Neuron (in vitro differentiated cells): Measurements from ENCODE around the gene FLNB.
"Not testable (repeated sequence)": the region's sequence is repeated elsewhere in the genome, so short reads cannot be mapped to it uniquely, and the experiment has no call there.

Source experiments
- H2AFZ ChIP-seq: one replicate; pipeline ENCODE4 v1.6.1; 2013; ENCODE audit warnings: low read depth, mild to moderate bottlenecking, inconsistent platforms, low read length, moderate library complexity
- H3K27me3 ChIP-seq: one replicate; pipeline ENCODE4 v1.6.1; 2013; ENCODE audit warnings: low read length; ENCODE audit not compliant: insufficient read depth
- H3K36me3 ChIP-seq: one replicate; pipeline ENCODE4 v1.6.1; 2013; ENCODE audit warnings: low read length; ENCODE audit not compliant: insufficient read depth
- H3K4me1 ChIP-seq: one replicate; pipeline ENCODE4 v1.6.1; 2013; ENCODE audit warnings: low read length; ENCODE audit not compliant: insufficient read depth
- H3K4me3 ChIP-seq: 2 replicates; pipeline ENCODE4 v1.5.1; 2013; ENCODE audit warnings: mild to moderate bottlenecking, low read length, moderate library complexity
- H3K9me3 ChIP-seq: one replicate; pipeline ENCODE4 v1.6.1; 2013; ENCODE audit warnings: low read length

The FLNB gene

DNA sequence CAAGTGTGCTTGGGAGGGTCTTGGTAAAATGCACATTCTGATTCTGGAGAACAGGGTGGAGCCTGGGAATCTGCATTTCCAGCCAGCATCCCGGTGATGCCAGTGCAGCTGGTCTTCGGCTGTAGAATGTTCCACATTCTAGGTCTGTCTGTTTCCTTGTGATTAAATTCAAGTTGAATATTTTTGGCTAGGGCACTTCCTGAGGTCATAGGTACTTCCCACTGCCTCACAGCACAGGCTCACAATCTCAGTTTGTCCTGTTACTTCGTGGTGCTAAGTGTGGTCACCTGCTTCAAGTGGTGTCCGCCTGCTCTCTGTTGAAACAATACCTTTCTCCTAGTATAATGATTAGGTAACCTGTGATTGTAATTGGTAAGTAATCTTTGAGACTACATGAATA lies 40.1 kb downstream of the FLNB start:
- H3K27me3 ChIP-seq = no peaks in the 10 kb centered on the region
- H3K36me3 ChIP-seq = no peaks in the 10 kb centered on the region
- peaks cover 15% of the 10 kb centered on the region for H3K4me1 ChIP-seq
- H3K9me3 ChIP-seq = peaks cover 2% of the 10 kb centered on the region
- no peak overlapping the region for H3K4me3 ChIP-seq
- H2AFZ ChIP-seq = no peak overlapping the region

DNA sequence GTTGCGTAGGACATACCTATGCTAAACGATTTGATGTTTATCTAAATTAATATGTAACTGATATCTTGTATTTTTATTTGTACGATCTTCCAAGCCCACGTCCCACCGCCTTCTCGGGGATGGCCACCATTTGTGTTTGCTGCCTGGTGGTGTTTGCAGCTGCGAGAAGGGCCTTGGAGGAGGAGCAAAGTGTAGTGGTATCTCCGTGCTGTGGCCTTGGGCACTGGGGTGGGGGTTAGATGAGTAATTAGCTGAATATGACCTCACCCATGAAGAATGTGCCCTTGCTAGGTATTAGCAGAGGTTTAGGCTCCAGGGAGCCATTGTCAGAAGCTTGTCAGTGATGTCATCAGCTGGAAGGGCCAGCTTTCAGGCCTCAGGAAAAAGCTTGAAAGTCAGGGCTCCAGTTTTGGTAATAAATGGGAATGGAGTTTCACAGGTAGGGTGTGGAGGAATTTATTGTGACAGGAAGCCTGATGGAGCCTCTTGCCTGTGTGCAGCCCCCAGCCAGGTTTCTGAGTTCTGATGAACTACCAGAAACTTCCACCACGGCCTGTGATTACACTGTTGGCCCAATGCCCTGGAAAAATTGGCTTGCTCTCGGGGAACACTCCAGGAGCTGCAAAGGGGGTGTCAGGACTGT lies 41.0 kb downstream of the FLNB start:
- Histone ChIP-seq H3K4me1 (peaks cover 15% of the 10 kb centered on the region), H3K36me3 (no peaks in the 10 kb centered on the region), H3K27me3 (no peaks in the 10 kb centered on the region), H2AFZ (no peak overlapping the region), H3K4me3 (no peak overlapping the region), H3K9me3 (peaks cover 2% of the 10 kb centered on the region)

DNA sequence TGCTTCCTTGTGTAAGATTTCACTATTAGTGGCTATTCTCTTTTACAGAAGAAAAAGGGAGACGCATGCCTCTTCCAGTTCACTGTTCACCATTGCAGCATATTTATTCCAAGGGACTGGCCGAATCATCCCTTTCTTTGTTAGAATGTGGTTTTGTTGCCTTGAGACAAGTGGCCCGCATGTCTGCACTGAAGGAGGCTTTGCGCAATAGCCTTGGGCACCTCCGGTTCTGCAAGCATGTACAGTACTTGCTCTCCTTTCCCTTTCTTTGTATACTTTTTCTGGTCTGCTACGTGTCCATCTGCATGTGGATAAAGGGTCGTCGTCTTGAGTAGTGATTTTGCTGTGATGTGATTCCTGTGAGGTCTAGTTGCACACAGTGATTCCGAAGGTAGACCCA lies 43.0 kb downstream of the FLNB start:
- peaks cover 15% of the 10 kb centered on the region for H3K4me1 ChIP-seq
- H3K27me3 ChIP-seq = no peaks in the 10 kb centered on the region
- no peak overlapping the region for H2AFZ ChIP-seq
- H3K36me3 ChIP-seq = no peaks in the 10 kb centered on the region
- peaks cover 2% of the 10 kb centered on the region for H3K9me3 ChIP-seq
- no peak overlapping the region for H3K4me3 ChIP-seq

- H3K27me3 ChIP-seq, H3K36me3 ChIP-seq, H2AFZ ChIP-seq, H3K9me3 ChIP-seq, H3K4me3 ChIP-seq: not testable (repeated sequence)
- H3K4me1 ChIP-seq = peaks cover 15% of the 10 kb centered on the region
These were observed 43.5 kb downstream of the FLNB start for GRCh38 chr3:58051658-58052261.

DNA sequence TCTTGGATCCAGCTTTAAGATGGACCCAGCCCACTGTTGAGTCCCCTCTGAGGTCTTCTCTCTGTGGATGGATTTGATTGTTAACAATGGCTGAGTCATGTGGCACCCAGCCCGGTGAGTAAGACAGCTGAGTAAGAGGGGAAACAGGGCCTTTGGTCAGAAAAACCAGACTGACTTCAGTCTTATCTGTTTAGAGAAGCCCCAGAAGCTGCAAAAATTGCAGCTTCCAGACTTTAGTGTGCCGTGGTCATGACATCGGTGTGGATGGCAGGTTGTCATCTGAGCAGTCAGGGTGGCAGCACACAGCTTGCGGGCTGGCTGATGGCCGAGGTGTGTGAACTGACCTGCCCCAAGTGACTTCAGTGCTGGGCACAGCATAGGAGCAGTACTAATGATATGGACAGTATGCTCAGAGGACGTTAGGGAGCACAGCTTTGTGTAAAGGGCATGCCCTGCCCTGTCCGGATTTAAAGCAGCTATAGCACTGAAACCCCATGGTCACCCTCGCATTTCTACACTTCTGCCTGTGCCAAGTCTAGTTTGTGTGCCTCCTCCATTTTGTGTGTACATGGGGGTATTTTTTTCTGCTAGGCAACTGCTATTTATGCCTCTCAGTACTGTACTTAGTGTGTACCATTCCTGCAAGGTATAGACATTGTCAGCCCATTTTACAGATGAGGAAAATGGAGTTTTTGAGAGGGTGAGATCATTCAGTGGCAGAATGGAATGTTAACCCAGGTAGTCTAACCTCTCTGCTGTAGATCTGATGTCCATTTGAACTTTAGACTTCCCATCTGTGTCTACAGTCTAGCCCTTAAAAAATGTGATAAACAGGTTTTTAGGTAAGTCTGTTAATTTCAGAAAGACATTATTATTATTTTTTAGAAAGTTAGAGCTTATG lies 44.4 kb downstream of the FLNB start:
- H2AFZ ChIP-seq = no peak overlapping the region
- no peaks in the 10 kb centered on the region for H3K36me3 ChIP-seq
- H3K27me3 ChIP-seq = no peaks in the 10 kb centered on the region
- H3K9me3 ChIP-seq = peaks cover 2% of the 10 kb centered on the region
- no peak overlapping the region for H3K4me3 ChIP-seq
- peaks cover 15% of the 10 kb centered on the region for H3K4me1 ChIP-seq

- Histone ChIP-seq H3K36me3 (no peaks in the 10 kb centered on the region), H2AFZ (no peak overlapping the region), H3K9me3 (peaks cover 2% of the 10 kb centered on the region), H3K4me3 (no peak overlapping the region), H3K4me1 (peaks cover 5% of the 10 kb centered on the region), H3K27me3 (no peaks in the 10 kb centered on the region)
These were observed 46.4 kb downstream of the FLNB start for GRCh38 chr3:58054652-58055051.

DNA sequence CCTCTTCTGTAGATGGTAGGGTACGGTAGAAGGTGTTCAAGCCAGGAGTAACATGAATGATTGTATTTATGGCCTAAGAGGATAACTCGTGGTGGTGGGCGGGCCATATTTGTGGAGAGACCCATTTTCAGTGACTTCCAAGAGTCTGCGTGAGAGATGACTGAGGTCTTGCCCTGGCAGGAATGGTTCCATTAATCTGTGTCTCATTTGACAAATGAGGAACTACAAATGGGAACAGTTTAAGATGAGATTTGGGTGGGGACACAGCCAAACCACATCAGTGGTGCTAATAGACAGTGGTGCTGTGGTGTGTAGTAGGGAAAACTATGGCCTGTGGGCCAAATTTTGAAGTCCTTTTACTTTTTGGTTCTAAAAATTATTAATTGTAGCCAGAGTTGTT lies 47.1 kb downstream of the FLNB start:
- no peaks in the 10 kb centered on the region for H3K27me3 ChIP-seq
- H2AFZ ChIP-seq = no peak overlapping the region
- peaks cover 4% of the 10 kb centered on the region for H3K4me1 ChIP-seq
- H3K9me3 ChIP-seq = peaks cover 2% of the 10 kb centered on the region
- H3K4me3 ChIP-seq = no peak overlapping the region
- no peaks in the 10 kb centered on the region for H3K36me3 ChIP-seq

DNA sequence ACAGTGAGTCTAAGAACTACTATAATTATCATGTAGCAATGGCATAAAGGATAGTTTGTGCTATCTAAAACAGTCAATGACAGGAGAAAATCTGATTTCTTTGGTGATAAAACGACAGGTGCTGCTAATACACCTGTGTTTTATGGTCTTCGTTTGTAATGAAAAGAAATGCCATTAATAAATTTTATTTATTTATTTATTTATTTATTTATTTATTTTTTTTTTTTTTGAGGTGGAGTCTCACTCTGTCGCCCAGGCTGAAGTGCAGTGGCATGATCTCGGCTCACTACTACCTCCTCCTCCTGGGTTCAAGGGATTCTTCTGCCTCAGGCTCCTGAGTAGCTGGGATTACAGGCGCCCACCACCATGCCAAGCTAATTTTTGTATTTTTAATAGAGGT lies 47.7 kb downstream of the FLNB start:
- H3K4me3 ChIP-seq, H2AFZ ChIP-seq, H3K4me1 ChIP-seq, H3K9me3 ChIP-seq, H3K36me3 ChIP-seq, H3K27me3 ChIP-seq: not testable (repeated sequence)

GRCh38 chr3:58058361-58059263 lies 50.4 kb downstream of the FLNB start:
- Histone ChIP-seq H3K9me3 (no peaks in the 10 kb centered on the region), H2AFZ (no peak overlapping the region), H3K4me1 (peaks cover 8% of the 10 kb centered on the region), H3K4me3 (no peak overlapping the region), H3K36me3 (no peaks in the 10 kb centered on the region), H3K27me3 (no peaks in the 10 kb centered on the region)

GRCh38 chr3:58059349-58060321 lies 51.4 kb downstream of the FLNB start:
- Histone ChIP-seq H3K36me3 (no peaks in the 10 kb centered on the region), H3K4me1 (peaks cover 9% of the 10 kb centered on the region), H3K4me3 (no peak overlapping the region), H3K9me3 (no peaks in the 10 kb centered on the region), H2AFZ (no peak overlapping the region), H3K27me3 (no peaks in the 10 kb centered on the region)

- Histone ChIP-seq H3K4me3 (no peak overlapping the region), H3K36me3 (no peaks in the 10 kb centered on the region), H3K27me3 (no peaks in the 10 kb centered on the region), H2AFZ (no peak overlapping the region), H3K4me1 (peaks cover 14% of the 10 kb centered on the region), H3K9me3 (no peaks in the 10 kb centered on the region)
These were observed 54.2 kb downstream of the FLNB start for GRCh38 chr3:58062472-58062871.
